Mesendoderm (in vitro differentiated cells): Measurements from ENCODE around the gene CCDC187.
"Not testable (repeated sequence)": the region's sequence is repeated elsewhere in the genome, so short reads cannot be mapped to it uniquely, and the experiment has no call there.

Experiments
- DNase-seq: peaks from one replicate; pipeline ENCODE4 v3.0.0; 2013
- H2AK5ac ChIP-seq: 2 replicates; pipeline ENCODE4 v1.6.1; 2013; ENCODE audit warnings: low read length, inconsistent platforms
- H2BK120ac ChIP-seq: 2 replicates; pipeline ENCODE4 v1.6.1; 2013; ENCODE audit warnings: low read depth, mild to moderate bottlenecking, low read length, moderate library complexity, mixed read lengths
- H2BK15ac ChIP-seq: replicated peaks from 2 replicates; pipeline ENCODE4 v1.6.1; 2013; ENCODE audit warnings: low read depth, mild to moderate bottlenecking, moderate library complexity
- H2BK5ac ChIP-seq: 2 replicates; pipeline ENCODE4 v1.6.1; 2013; ENCODE audit warnings: low read length, inconsistent platforms
- H3K18ac ChIP-seq: 2 replicates; pipeline ENCODE4 v1.6.1; 2013; ENCODE audit warnings: mild to moderate bottlenecking, low read length, mixed read lengths
- H3K23ac ChIP-seq: one replicate; pipeline ENCODE4 v1.6.1; 2013; ENCODE audit warnings: low read length
- H3K27ac ChIP-seq: 2 replicates; pipeline ENCODE4 v1.5.1; 2013; ENCODE audit warnings: low read depth, mild to moderate bottlenecking, inconsistent platforms, low read length, moderate library complexity
- H3K27me3 ChIP-seq: 2 replicates; pipeline ENCODE4 v1.6.1; 2013; ENCODE audit warnings: low read length, control low read depth, mild to moderate bottlenecking, inconsistent platforms; ENCODE audit not compliant: insufficient read depth, poor library complexity
- H3K36me3 ChIP-seq: 2 replicates; pipeline ENCODE4 v1.6.1; 2013; ENCODE audit warnings: low read length, inconsistent platforms; ENCODE audit not compliant: control insufficient read depth, insufficient read depth
- H3K4ac ChIP-seq: one replicate; pipeline ENCODE4 v1.6.1; 2013; ENCODE audit warnings: low read depth, mild to moderate bottlenecking, low read length, moderate library complexity
- H3K4me1 ChIP-seq: 2 replicates; pipeline ENCODE4 v1.6.1; 2013; ENCODE audit warnings: low read depth, low read length, inconsistent platforms; ENCODE audit not compliant: control insufficient read depth
- H3K4me2 ChIP-seq: 2 replicates; pipeline ENCODE4 v1.6.1; 2013; ENCODE audit warnings: low read length
- H3K4me3 ChIP-seq: 2 replicates; pipeline ENCODE4 v1.5.1; 2013; ENCODE audit warnings: mild to moderate bottlenecking, low read length
- H3K56ac ChIP-seq: one replicate; pipeline ENCODE4 v1.6.1; 2013; ENCODE audit warnings: low read length
- H3K79me1 ChIP-seq: 2 replicates; pipeline ENCODE4 v1.6.1; 2013; ENCODE audit warnings: low read length, inconsistent platforms
- H3K79me2 ChIP-seq: 2 replicates; pipeline ENCODE4 v1.6.1; 2013; ENCODE audit warnings: mild to moderate bottlenecking, low read length; ENCODE audit not compliant: control insufficient read depth, insufficient read depth
- H3K9ac ChIP-seq: 2 replicates; pipeline ENCODE4 v1.6.1; 2013; ENCODE audit warnings: low read length, inconsistent platforms
- H4K5ac ChIP-seq: one replicate; pipeline ENCODE4 v1.6.1; 2013; ENCODE audit warnings: low read length
- H4K8ac ChIP-seq: one replicate; pipeline ENCODE4 v1.6.1; 2013; ENCODE audit warnings: low read depth, mild to moderate bottlenecking, control low read depth, low read length, moderate library complexity
- WGBS: extraction: QIAGEN DNeasy Blood & Tissue Kit; methylation state at CpG from one replicate; pipeline ENCODE4 v1.1.7; 2013; ENCODE audit warnings: low lambda C conversion rate, missing lambda C conversion rate; ENCODE audit not compliant: insufficient coverage; ENCODE audit errors: extremely low coverage; 5-methylcytosine and 5-hydroxymethylcytosine counted together

CCDC187 gene

GRCh38 chr9:136267261-136268111 lies 36.4 kb downstream of the CCDC187 start:
- Histone ChIP-seq H3K36me3 (no peaks in the 10 kb centered on the region), H3K9ac (peak overlapping the region; percentile 71), H4K8ac (no peak overlapping the region), H3K4me2 (peak overlapping the region; percentile 55), H2BK15ac (no peak overlapping the region), H3K27ac (no peak overlapping the region), H2BK120ac (no peak overlapping the region), H3K4me3 (peak overlapping the region; percentile 22), H3K4ac (no peak overlapping the region), H3K23ac (no peak overlapping the region), H3K56ac (peak overlapping the region; percentile 86), H3K79me1 (no peaks in the 10 kb centered on the region), H3K27me3 (no peaks in the 10 kb centered on the region), H3K18ac (peak overlapping the region; percentile 16), H2AK5ac (no peak overlapping the region), H3K79me2 (no peaks in the 10 kb centered on the region), H4K5ac (no peak overlapping the region), H2BK5ac (no peak overlapping the region), H3K4me1 (no peaks in the 10 kb centered on the region)
- no CpG with 5 or more reads among the region's 60 CpGs for WGBS
- peak; percentile 90 for DNase-seq

GRCh38 chr9:136266641-136267040 lies 37.3 kb downstream of the CCDC187 start:
- not testable (repeated sequence) for H3K79me1 ChIP-seq, H4K8ac ChIP-seq, H3K36me3 ChIP-seq, H3K56ac ChIP-seq, H3K18ac ChIP-seq, DNase-seq, H3K23ac ChIP-seq, H3K4ac ChIP-seq, H3K79me2 ChIP-seq, H4K5ac ChIP-seq, H2BK5ac ChIP-seq, H3K9ac ChIP-seq, H3K4me3 ChIP-seq, H3K27ac ChIP-seq, H3K4me1 ChIP-seq, H2BK15ac ChIP-seq, H3K4me2 ChIP-seq, H3K27me3 ChIP-seq, H2AK5ac ChIP-seq, H2BK120ac ChIP-seq
- WGBS: no CpG with 5 or more reads among the region's 18 CpGs

GRCh38 chr9:136265561-136266355 lies 38.1 kb downstream of the CCDC187 start:
- Histone ChIP-seq H3K36me3 (no peaks in the 10 kb centered on the region), H2BK5ac (no peak overlapping the region), H3K4me2 (no peak overlapping the region), H3K18ac (no peak overlapping the region), H3K79me2 (no peaks in the 10 kb centered on the region), H3K27me3 (no peaks in the 10 kb centered on the region), H3K56ac (no peak overlapping the region), H4K8ac (no peak overlapping the region), H3K79me1 (no peaks in the 10 kb centered on the region), H3K4ac (no peak overlapping the region), H4K5ac (no peak overlapping the region), H2BK15ac (no peak overlapping the region), H3K9ac (no peak overlapping the region), H2BK120ac (no peak overlapping the region), H3K4me3 (no peak overlapping the region), H3K4me1 (no peaks in the 10 kb centered on the region), H3K27ac (no peak overlapping the region), H3K23ac (no peak overlapping the region), H2AK5ac (no peak overlapping the region)
- no peak for DNase-seq
- no CpG with 5 or more reads among the region's 17 CpGs for WGBS

GRCh38 chr9:136264441-136265405 lies 39.2 kb downstream of the CCDC187 start:
- H3K4ac ChIP-seq: no peak overlapping the region
- no peaks in the 10 kb centered on the region for H3K79me1 ChIP-seq
- H3K27me3 ChIP-seq: no peaks in the 10 kb centered on the region

GRCh38 chr9:136264031-136264430 lies 39.9 kb downstream of the CCDC187 start:
- no peak overlapping the region for H4K8ac ChIP-seq
- no peak for DNase-seq
- no peaks in the 10 kb centered on the region for H3K79me2 ChIP-seq
- H2AK5ac ChIP-seq: no peak overlapping the region
- H3K56ac ChIP-seq: no peak overlapping the region
- no peak overlapping the region for H3K4me3 ChIP-seq
- H3K27ac ChIP-seq: no peak overlapping the region
- no peak overlapping the region for H2BK5ac ChIP-seq
- H2BK15ac ChIP-seq: no peak overlapping the region
- H4K5ac ChIP-seq: no peak overlapping the region
- H3K4me2 ChIP-seq: no peak overlapping the region
- no peak overlapping the region for H3K18ac ChIP-seq
- H3K36me3 ChIP-seq: no peaks in the 10 kb centered on the region
- no peak overlapping the region for H2BK120ac ChIP-seq
- no peaks in the 10 kb centered on the region for H3K27me3 ChIP-seq
- no peak overlapping the region for H3K23ac ChIP-seq
- H3K4me1 ChIP-seq: no peaks in the 10 kb centered on the region
- H3K9ac ChIP-seq: no peak overlapping the region
- WGBS: no CpG with 5 or more reads among the region's 19 CpGs
- no peak overlapping the region for H3K4ac ChIP-seq
- H3K79me1 ChIP-seq: no peaks in the 10 kb centered on the region

More at GRCh38 chr9:136264441-136265405, 39.2 kb downstream of the CCDC187 start:
- WGBS: no CpG with 5 or more reads among the region's 24 CpGs
- Histone ChIP-seq H3K27ac (no peak overlapping the region), H4K5ac (no peak overlapping the region), H3K4me2 (no peak overlapping the region), H2BK15ac (no peak overlapping the region), H3K18ac (no peak overlapping the region), H4K8ac (no peak overlapping the region), H3K56ac (no peak overlapping the region), H3K9ac (no peak overlapping the region), H3K79me2 (no peaks in the 10 kb centered on the region), H3K4me1 (no peaks in the 10 kb centered on the region), H2BK5ac (no peak overlapping the region), H2BK120ac (no peak overlapping the region), H3K4me3 (no peak overlapping the region), H2AK5ac (no peak overlapping the region), H3K23ac (no peak overlapping the region), H3K36me3 (no peaks in the 10 kb centered on the region)
- DNase-seq: no peak
